ENCODE results near the gene FNDC8. TPM values are rescaled to one million over a fixed set of nuclear protein-coding genes. Genes with fewer than 3 reads are reported as not detected.

Gene FNDC8
- total RNA-seq = not detected in 2 replicates

GRCh38 chr17:35121315-35121714 is at the start of gene FNDC8:
Gene FNDC8, plus strand, starts transcription at chr17:35121615. Its CDS starts 79 bp downstream, at chr17:35121694.

DNA sequence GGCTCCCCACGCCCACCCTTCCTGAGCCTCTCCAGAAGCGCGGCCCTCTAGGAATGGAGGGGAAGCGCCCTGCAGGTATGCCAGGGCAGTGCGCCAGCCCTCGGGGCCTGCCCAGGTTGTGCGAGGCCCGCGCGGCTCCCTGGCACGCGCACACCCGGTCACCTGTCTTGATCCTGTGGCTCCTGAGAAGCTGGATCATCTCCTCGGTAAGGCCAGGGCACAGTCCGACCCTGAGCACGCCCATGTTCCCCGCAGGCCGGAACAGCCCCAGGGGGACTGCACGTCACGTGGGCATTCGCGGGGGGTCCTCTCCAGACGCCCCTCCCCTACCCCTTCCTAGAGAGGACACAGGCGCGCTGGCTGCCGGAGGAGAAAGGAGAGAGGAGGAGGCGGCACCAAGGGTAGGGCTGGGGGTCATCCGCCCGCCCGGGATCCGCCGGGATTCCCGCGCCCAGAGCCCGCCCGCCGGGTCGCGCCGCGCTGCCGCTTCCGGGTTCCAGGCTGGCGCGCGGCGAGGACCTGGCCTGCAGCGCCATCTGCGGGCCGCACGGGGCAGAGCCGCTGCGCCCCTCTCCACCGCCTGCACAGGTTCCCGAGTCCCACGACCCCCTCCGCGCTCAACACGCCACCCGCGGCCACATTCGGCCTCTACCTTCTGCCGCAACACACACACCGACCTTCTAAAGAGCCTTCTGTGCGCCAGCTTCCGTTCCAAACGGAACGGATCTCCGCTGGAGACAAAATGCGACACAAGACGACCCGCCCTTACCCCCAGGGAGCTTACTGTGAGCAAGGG is 1.8 kb upstream of the FNDC8 start, which contains the start of gene RAD51D:
Gene RAD51D, minus strand, starts transcription at position 491 of the 796 bp plus-strand sequence. Its CDS starts 247 bp downstream, at position 244.

GRCh38 chr17:35141681-35142466 is 20.5 kb downstream of the FNDC8 start, which contains the start of gene NLE1:
Gene NLE1, minus strand, starts transcription at chr17:35142303. Its CDS starts 28 bp downstream, at chr17:35142275.

GRCh38 chr17:35147375-35147905 is 26.0 kb downstream of the FNDC8 start, which contains the start of gene UNC45B:
Gene UNC45B, plus strand, starts transcription at chr17:35147817. Its CDS starts 447 bp downstream, at chr17:35148264.

Other genes with a start within 250 kb of the FNDC8 start
- 0.15 and 0.17 TPM in 2 replicates for gene CCT6B, start 160.2 kb upstream of the FNDC8 start, total RNA-seq
- 6.7 and 7.4 TPM in 2 replicates for gene ZNF830, start 160.1 kb upstream of the FNDC8 start, total RNA-seq
- gene LIG3, start 141.1 kb upstream of the FNDC8 start, total RNA-seq = 33.3 and 36.4 TPM in 2 replicates
- gene RFFL, start 57.9 kb upstream of the FNDC8 start, total RNA-seq = 12.8 and 13.5 TPM in 2 replicates
- gene RAD51D, start 1.8 kb upstream of the FNDC8 start, total RNA-seq = 14.0 and 16.6 TPM in 2 replicates
- 22.7 and 23.2 TPM in 2 replicates for gene NLE1, start 20.7 kb downstream of the FNDC8 start, total RNA-seq
- not detected in 2 replicates for gene UNC45B, start 26.2 kb downstream of the FNDC8 start, total RNA-seq
- gene SLC35G3, start 72.8 kb downstream of the FNDC8 start, total RNA-seq = not detected in 2 replicates
- 27.4 and 30.9 TPM in 2 replicates for gene SLFN5, start 121.5 kb downstream of the FNDC8 start, total RNA-seq

Data from bronchus fibroblast of lung (primary cell).